K562 (cell line): ENCODE data around the gene MRNIP. TPM values are rescaled to one million over a fixed set of nuclear protein-coding genes. Genes with fewer than 3 reads are reported as not detected.

ENCODE experiments used
- BRD9 ChIP-seq: fragments of 450-650 bp; IDR thresholded peaks from 2 replicates; pipeline ENCODE4 v1.6.1; 2018; ENCODE audit warnings: low read depth; ENCODE audit not compliant: partially characterized antibody
- BRF2 ChIP-seq: IDR thresholded peaks from 3 replicates; pipeline ENCODE4 v1.6.1; 2011; ENCODE audit warnings: borderline replicate concordance, mild to moderate bottlenecking; ENCODE audit not compliant: insufficient read length, insufficient read depth
- CREB5 ChIP-seq: fragments of 250-450 bp; sonication (Bioruptor Pico); IDR thresholded peaks from 2 replicates; pipeline ENCODE4 v1.5.0; 2020; ENCODE audit warnings: mild to moderate bottlenecking
- ELK1 ChIP-seq: sonication (generic); formaldehyde crosslinking; IDR thresholded peaks from 2 replicates; pipeline ENCODE4 v1.8.1; 2022; ENCODE audit warnings: missing genetic modification reagents
- ELK3 ChIP-seq: fragments of 450-650 bp; formaldehyde crosslinking; IDR thresholded peaks from 2 replicates; pipeline ENCODE4 v1.4.0; 2020; ENCODE audit warnings: mild to moderate bottlenecking
- ETV6 ChIP-seq, 3 experiments: fragments of 150-350 bp in 1 of 3; sonication (generic) in 1 of 3; formaldehyde crosslinking in 1 of 3; IDR thresholded peaks; 2 replicates each; pipeline versions ENCODE4 v1.6.1 to v1.8.0; 2014 to 2022; ENCODE audit warnings: borderline replicate concordance in 2 of 3, low read depth in 2 of 3, antibody characterized with exemption in 1 of 3, low read length in 1 of 3, mild to moderate bottlenecking in 1 of 3, missing genetic modification reagents in 1 of 3
- GABPB1 ChIP-seq: sonication (generic); formaldehyde crosslinking; IDR thresholded peaks from 2 replicates; pipeline ENCODE4 v1.8.0; 2022; ENCODE audit warnings: mild to moderate bottlenecking, missing genetic modification reagents
- OTX1 ChIP-seq: fragments of 450-650 bp; formaldehyde crosslinking; IDR thresholded peaks from 2 replicates; pipeline ENCODE4 v1.4.0; 2022; ENCODE audit warnings: mild to moderate bottlenecking
- PBX2 ChIP-seq, 2 experiments: IDR thresholded peaks in 1 of 2; conservative IDR thresholded peaks in 1 of 2; 2 replicates each; pipeline ENCODE4 v1.6.1; 2016; ENCODE audit warnings: low read depth in 2 of 2, mild to moderate bottlenecking in 1 of 2, missing compliant biosample characterization in 1 of 2, missing genetic modification characterization in 1 of 2, moderate library complexity in 1 of 2
- RBM15 ChIP-seq: fragments of 200-400 bp; formaldehyde crosslinking; IDR thresholded peaks from 2 replicates; pipeline ENCODE4 v1.6.1; 2018; ENCODE audit warnings: mild to moderate bottlenecking, low read length, moderate library complexity; ENCODE audit not compliant: insufficient read depth
- SLC30A9 ChIP-seq: fragments of 250-450 bp; sonication (Bioruptor Pico); IDR thresholded peaks from 2 replicates; pipeline ENCODE4 v1.8.0; 2022; ENCODE audit warnings: mild to moderate bottlenecking, moderate library complexity
- SMARCC2 ChIP-seq: fragments of 450-650 bp; IDR thresholded peaks from 2 replicates; pipeline ENCODE4 v1.6.1; 2017; ENCODE audit warnings: antibody characterized with exemption, moderate library complexity, mild to moderate bottlenecking, low read depth
- SNIP1 ChIP-seq: fragments of 450-650 bp; IDR thresholded peaks from 2 replicates; pipeline ENCODE4 v1.7.1; 2017; ENCODE audit warnings: low read depth, mild to moderate bottlenecking
- THAP7 ChIP-seq: fragments of 250-450 bp; sonication (Bioruptor Pico); IDR thresholded peaks from 2 replicates; pipeline ENCODE4 v1.5.0; 2021
- ZNF408 ChIP-seq: fragments of 250-450 bp; sonication (Bioruptor Pico); IDR thresholded peaks from 2 replicates; pipeline ENCODE4 v1.4.0; 2020; ENCODE audit warnings: low read depth, mild to moderate bottlenecking, moderate library complexity
- ZNF644 ChIP-seq: fragments of 200-800 bp; sonication (Bioruptor generic); IDR thresholded peaks from 2 replicates; pipeline ENCODE4 v1.6.1; 2016; ENCODE audit warnings: low read depth, missing genetic modification characterization, missing compliant biosample characterization
- ZSCAN32 ChIP-seq: fragments of 450-650 bp; formaldehyde crosslinking; IDR thresholded peaks from 2 replicates; pipeline ENCODE4 v1.4.0; 2020; ENCODE audit warnings: mild to moderate bottlenecking, moderate library complexity
- polyA plus RNA-seq, 8 experiments: library from polyadenylated mRNA; depleted of rRNA in 4 of 8; stranded (reverse) in 5 of 8; unstranded in 3 of 8; fragments of >200 nt; fragmentation: Nextera tagmentation in 2 of 8; fragmentation: Illumina TruSeq in 1 of 8; extraction: Ambion mirVana in 2 of 8; extraction: Trizol in 1 of 8; gene quantifications; 2 replicates each; pipeline versions ENCODE4 v1.2.1 to v1.2.3, GENCODE V29; 2011 to 2014; ENCODE audit warnings: inconsistent platforms in 1 of 8, missing spikeins in 1 of 8
- total RNA-seq, 7 experiments: library from RNA; depleted of rRNA in 6 of 7; stranded (reverse); fragments of >200 nt in 6 of 7; fragmentation: Illumina TruSeq in 2 of 7; extraction: Trizol in 2 of 7; gene quantifications; 2 replicates each; pipeline versions ENCODE4 v1.2.1 to v1.2.3, GENCODE V29; 2011 to 2021; ENCODE audit warnings: low replicate concordance in 1 of 7

The MRNIP gene
- total and polyA plus RNA-seq, 9 of the 15 experiments (the other 6 are each of a cell fraction or from before 2014, with no cell fraction given) = 3.6 to 39.0 (median 16.8) TPM

GRCh38 chr5:179818746-179819295 lies 39.8 kb downstream of the MRNIP start (continued):
- TF ChIP-seq SLC30A9 (CRISPR knock-in tag) (no peak), SMARCC2 (no peak), RBM15 (no peak), ZNF644 (tag) (no peak), THAP7 (CRISPR knock-in tag) (no peak), CREB5 (no peak), PBX2 (CRISPR knock-in tag; IDR thresholded peaks at IDR 0.05; ENCODE audit: low read depth) (no peak), PBX2 (tag; conservative IDR thresholded peaks at IDR 0.05; ENCODE audit: low read depth) (no peak), BRD9 (no peak), OTX1 (CRISPR knock-in tag) (0 out of 2 replicates have a peak, but pooled peaks have one; percentile 41), ELK1 (no peak), GABPB1 (CRISPR knock-in tag) (peak; percentile 55), SNIP1 (no peak), ZNF408 (CRISPR knock-in tag) (no peak), ETV6 (IDR thresholded peaks at IDR 0.05; ENCODE audit: borderline replicate concordance in 1 of 2, low read depth in 2 of 2, low read length in 1 of 2) (no peak), ETV6 (CRISPR knock-in tag; IDR thresholded peaks at IDR 0.05; ENCODE audit: borderline replicate concordance) (no peak), BRF2 (no peak), ZSCAN32 (CRISPR knock-in tag) (no peak), ELK3 (CRISPR knock-in tag) (no peak)
